Vagina (tissue), 2 donors: ENCODE results near the gene ADISSP. TPM values are rescaled to one million over a fixed set of nuclear protein-coding genes. Genes with fewer than 3 reads are reported as not detected.

Experiments used
- DNase-seq, 2 donors: peaks; one replicate each; pipeline ENCODE4 v3.0.0-alpha.2; 2017; ENCODE audit errors: extremely low spot score in 2 of 2
- H3K27ac ChIP-seq: fragments of 200-600 bp; sonication (generic); one replicate; pipeline ENCODE4 v1.5.1; 2019
- H3K27me3 ChIP-seq: fragments of 200-600 bp; sonication (generic); one replicate; pipeline ENCODE4 v1.5.1; 2019
- H3K36me3 ChIP-seq, 2 donors: fragments of 200-600 bp; sonication (generic); one replicate each; pipeline ENCODE4 v1.5.1; 2017 to 2019
- H3K4me1 ChIP-seq: fragments of 200-600 bp; sonication (generic); one replicate; pipeline ENCODE4 v1.5.1; 2019
- H3K4me3 ChIP-seq, 2 donors: fragments of 200-600 bp; sonication (generic); 1 replicate in 1 of 2; 2 replicates in 1 of 2; pipeline ENCODE4 v1.5.1; 2016 to 2019
- H3K9me3 ChIP-seq: fragments of 200-600 bp; sonication (generic); one replicate; pipeline ENCODE4 v1.5.1; 2019
- POLR2A ChIP-seq, 2 donors: fragments of 450-650 bp; IDR thresholded peaks; one replicate each; pipeline ENCODE4 v1.6.1; 2017; ENCODE audit warnings: antibody characterized with exemption in 2 of 2, mild to moderate bottlenecking in 2 of 2, moderate library complexity in 2 of 2
- POLR2AphosphoS5 ChIP-seq, 2 donors: sonication (generic); formaldehyde crosslinking; IDR thresholded peaks; one replicate each; pipeline ENCODE4 v1.9.0; 2017; ENCODE audit warnings: antibody characterized with exemption in 2 of 2, mild to moderate bottlenecking in 2 of 2, low read depth in 1 of 2; ENCODE audit not compliant: insufficient read depth in 1 of 2
- intact Hi-C: fragments of 100-400 bp; cut with DNase I; formaldehyde crosslinking; loops from one replicate; pipeline ENCODE4 v1.15.1; 2023
- total RNA-seq: library from RNA; depleted of rRNA; stranded (reverse); fragments of >200 nt; gene quantifications from one replicate; pipeline ENCODE4 v1.2.3, GENCODE V29; 2016
- TF ChIP-seq, protein P1 (sequence below), 3 experiments: fragments of 450-650 bp in 2 of 3; fragments of 200-600 bp in 1 of 3; sonication (generic) in 1 of 3; IDR thresholded peaks; one replicate each; pipeline ENCODE4 v1.5.1; 2017 to 2019; ENCODE audit warnings: antibody characterized with exemption in 3 of 3, mild to moderate bottlenecking in 2 of 3, moderate library complexity in 2 of 3

The ADISSP gene
- total RNA-seq, 1 donor from 2014 or later = 16.0 TPM

DNA sequence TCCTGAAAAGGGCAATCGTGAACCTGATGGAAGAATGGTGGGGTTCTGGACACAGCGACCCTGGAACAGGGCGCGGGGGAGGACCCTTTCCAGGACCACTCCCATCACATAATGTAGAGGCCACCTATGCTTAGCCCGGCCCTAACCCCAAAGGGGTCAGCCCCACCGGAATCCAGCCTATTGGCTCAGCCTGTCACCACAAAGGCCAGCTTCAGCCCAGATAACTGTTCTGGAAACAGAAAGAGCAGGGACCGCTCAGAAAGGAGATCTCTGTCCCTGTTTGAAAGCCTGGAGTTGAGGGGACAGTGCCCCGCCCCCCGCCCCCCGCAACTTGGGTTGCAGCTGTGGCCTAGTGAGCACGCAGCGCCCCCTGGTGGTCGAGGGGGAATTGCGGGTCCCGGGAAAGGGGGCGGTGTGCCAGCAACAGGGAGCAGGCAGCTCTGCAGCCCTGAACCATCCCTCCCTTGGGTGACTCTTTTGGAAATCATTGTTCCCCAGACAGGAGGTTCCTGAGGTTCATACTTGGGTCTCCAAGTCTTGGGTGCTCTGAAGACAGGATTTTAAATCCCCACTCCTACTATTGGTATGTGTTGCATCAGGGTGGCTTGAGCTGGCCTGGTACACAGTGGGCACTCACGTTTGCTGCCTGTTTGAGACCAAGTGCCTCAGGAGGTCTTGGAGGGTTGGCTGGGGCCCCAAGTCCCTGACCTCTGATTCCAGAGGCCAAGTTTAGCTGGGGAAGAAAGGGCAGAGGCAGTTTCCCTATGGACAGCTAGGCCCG lies 56.7 kb downstream of the ADISSP start:
- Histone ChIP-seq H3K27ac (peak overlapping the region; percentile 25), H3K4me3 (no peak overlapping the region), H3K36me3 (no peaks in the 10 kb centered on the region), H3K4me1 (peaks cover 14% of the 10 kb centered on the region), H3K9me3 (no peaks in the 10 kb centered on the region), H3K27me3 (no peaks in the 10 kb centered on the region)
- TF ChIP-seq, protein P1, sequence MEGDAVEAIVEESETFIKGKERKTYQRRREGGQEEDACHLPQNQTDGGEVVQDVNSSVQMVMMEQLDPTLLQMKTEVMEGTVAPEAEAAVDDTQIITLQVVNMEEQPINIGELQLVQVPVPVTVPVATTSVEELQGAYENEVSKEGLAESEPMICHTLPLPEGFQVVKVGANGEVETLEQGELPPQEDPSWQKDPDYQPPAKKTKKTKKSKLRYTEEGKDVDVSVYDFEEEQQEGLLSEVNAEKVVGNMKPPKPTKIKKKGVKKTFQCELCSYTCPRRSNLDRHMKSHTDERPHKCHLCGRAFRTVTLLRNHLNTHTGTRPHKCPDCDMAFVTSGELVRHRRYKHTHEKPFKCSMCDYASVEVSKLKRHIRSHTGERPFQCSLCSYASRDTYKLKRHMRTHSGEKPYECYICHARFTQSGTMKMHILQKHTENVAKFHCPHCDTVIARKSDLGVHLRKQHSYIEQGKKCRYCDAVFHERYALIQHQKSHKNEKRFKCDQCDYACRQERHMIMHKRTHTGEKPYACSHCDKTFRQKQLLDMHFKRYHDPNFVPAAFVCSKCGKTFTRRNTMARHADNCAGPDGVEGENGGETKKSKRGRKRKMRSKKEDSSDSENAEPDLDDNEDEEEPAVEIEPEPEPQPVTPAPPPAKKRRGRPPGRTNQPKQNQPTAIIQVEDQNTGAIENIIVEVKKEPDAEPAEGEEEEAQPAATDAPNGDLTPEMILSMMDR (IDR thresholded peaks at IDR 0.05) = peak; percentile 93 to 98 (median 97)
- no peak for TF ChIP-seq POLR2A (IDR thresholded peaks at IDR 0.05)
- TF ChIP-seq POLR2AphosphoS5 (IDR thresholded peaks at IDR 0.05; ENCODE audit: insufficient read depth in 1 of 2, low read depth in 1 of 2) = peak in 1 of 2 donors; percentile 59
- intact Hi-C loops = loop anchor here (1.0 kb wide), 1 partner anchor 35 kb away; no protein-coding TSS in a partner anchor
- DNase-seq = peak in 1 of 2 donors; percentile 83

DNA sequence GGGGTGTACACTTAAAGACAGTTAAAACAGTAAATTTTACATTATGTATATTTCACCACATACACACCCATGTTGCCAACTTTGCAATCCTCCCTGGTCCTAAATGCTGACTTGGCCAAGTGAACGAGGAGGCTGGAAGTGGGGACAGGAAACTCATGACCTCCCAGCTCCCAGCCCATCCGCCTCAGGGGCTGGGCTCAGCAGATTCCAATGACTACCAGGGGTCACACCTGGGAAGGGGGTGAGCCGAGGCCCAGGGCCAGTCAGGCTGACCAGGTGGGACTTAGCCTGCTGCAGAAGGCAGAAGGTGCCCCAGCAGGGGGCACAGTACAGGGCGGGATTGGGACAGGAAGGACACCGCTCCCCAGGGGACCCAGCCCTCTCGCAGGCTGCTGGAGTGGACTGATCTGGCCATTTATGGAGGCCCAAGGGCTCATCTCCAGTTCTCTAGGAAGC lies 57.5 kb downstream of the ADISSP start:
- peak in 1 of 2 donors; percentile 30 for TF ChIP-seq POLR2AphosphoS5 (IDR thresholded peaks at IDR 0.05; ENCODE audit: insufficient read depth in 1 of 2, low read depth in 1 of 2)
- TF ChIP-seq, protein P1 (IDR thresholded peaks at IDR 0.05) = no peak
- Histone ChIP-seq H3K27me3 (no peaks in the 10 kb centered on the region), H3K27ac (peak overlapping the region; percentile 25), H3K9me3 (no peaks in the 10 kb centered on the region), H3K4me1 (peaks cover 14% of the 10 kb centered on the region), H3K36me3 (no peaks in the 10 kb centered on the region), H3K4me3 (no peak overlapping the region)
- intact Hi-C loops = loop anchor here (1.0 kb wide), 1 partner anchor 34 kb away; no protein-coding TSS in a partner anchor
- no peak for DNase-seq

DNA sequence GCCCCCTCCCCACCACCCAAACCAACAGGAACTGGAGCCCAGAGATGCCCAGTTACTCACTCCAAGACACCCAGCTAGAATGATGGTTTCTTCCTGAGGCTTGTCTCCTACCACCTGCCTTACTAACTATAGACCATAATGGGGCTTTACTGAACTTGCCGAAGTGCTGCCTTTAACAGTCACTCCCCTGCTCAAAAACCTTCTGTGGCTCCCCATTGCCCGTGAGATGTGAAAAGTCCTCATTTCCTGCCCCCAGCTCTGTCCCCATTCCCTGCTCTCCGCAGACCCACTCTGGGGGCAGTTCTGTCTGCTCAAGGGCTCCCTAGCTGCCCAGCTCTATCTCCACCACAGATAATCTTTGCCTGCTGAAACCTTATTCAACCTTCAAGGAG lies 60.0 kb downstream of the ADISSP start:
- peaks cover 14% of the 10 kb centered on the region for H3K4me1 ChIP-seq
- H3K9me3 ChIP-seq = no peaks in the 10 kb centered on the region
- no peaks in the 10 kb centered on the region for H3K36me3 ChIP-seq
- no peak for DNase-seq
- no peaks in the 10 kb centered on the region for H3K27me3 ChIP-seq
- TF ChIP-seq, protein P1 (IDR thresholded peaks at IDR 0.05) = no peak
- TF ChIP-seq POLR2AphosphoS5 (IDR thresholded peaks at IDR 0.05; ENCODE audit: insufficient read depth in 1 of 2, low read depth in 1 of 2) (no peak), POLR2A (IDR thresholded peaks at IDR 0.05) (no peak)
- intact Hi-C loops = no loop called here
- H3K4me3 ChIP-seq = no peak overlapping the region
- H3K27ac ChIP-seq = no peak overlapping the region

DNA sequence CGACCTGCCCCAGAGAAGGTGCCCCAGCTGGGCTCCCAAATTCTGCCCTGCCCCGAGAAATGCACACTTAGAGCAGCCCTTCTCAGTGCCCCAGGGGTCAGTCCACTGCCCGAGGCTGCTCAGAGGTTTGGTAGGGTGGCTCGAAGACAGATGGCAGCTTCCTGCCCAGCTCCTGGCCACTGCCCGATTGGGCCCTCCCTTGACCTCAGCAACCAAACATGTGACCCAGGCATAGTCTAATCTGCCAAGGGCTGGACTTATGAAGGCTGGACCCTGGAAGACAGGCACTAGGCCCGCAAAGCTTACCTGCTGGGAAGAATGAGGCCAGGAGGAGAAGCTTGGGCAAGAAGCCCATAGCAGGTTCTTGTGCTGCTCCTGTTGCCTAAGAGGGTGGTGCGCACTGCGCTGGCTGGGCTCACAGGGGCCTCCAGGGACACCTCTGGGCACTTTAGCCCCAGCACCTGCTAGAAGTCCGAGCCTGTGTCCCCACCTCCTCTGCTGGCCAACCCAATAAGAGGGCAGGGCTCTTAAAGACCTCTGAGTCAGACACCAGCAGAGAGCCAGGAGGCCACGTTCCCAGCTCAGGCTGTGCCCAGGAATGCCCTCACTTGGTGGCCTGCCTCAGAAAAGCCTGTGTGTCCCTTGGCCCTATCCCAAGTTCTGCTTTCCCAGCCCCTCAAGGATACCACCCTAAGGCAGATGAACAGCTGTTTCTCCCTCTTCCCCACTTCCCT lies 60.6 kb downstream of the ADISSP start:
- H3K4me1 ChIP-seq = peaks cover 14% of the 10 kb centered on the region

More for the DNA sequence above, 60.6 kb downstream of the ADISSP start:
- TF ChIP-seq, protein P1 (IDR thresholded peaks at IDR 0.05) = no peak
- TF ChIP-seq POLR2AphosphoS5 (IDR thresholded peaks at IDR 0.05; ENCODE audit: insufficient read depth in 1 of 2, low read depth in 1 of 2) = no peak
- no peak for TF ChIP-seq POLR2A (IDR thresholded peaks at IDR 0.05)
- intact Hi-C loops = no loop called here
- Histone ChIP-seq H3K9me3 (no peaks in the 10 kb centered on the region), H3K27me3 (no peaks in the 10 kb centered on the region), H3K27ac (no peak overlapping the region), H3K36me3 (no peaks in the 10 kb centered on the region), H3K4me3 (no peak overlapping the region)
- DNase-seq = peak in 1 of 2 donors; percentile 81
